ENCODE data around the gene DNAH7. TPM values are rescaled to one million over a fixed set of nuclear protein-coding genes. Genes with fewer than 3 reads are reported as not detected.

Gene DNAH7
- polyA plus RNA-seq, 1 donor (not counting 4 experiments of a cell fraction or from before 2014, with no cell fraction given) = 0.17 TPM

GRCh38 chr2:196046123-196046917, 22.3 kb downstream of the DNAH7 start:
- Histone ChIP-seq H3K4me1 (ENCODE audit: control insufficient read depth, extremely low read depth, insufficient read depth, low read length) (no peaks in the 10 kb centered on the region), H3K27me3 (ENCODE audit: control insufficient read depth, extremely low read depth, insufficient read depth, low read length) (no peaks in the 10 kb centered on the region), H3K27ac (ENCODE audit: control insufficient read depth, insufficient read depth, low read length) (no peak overlapping the region), H3K9me3 (ENCODE audit: control insufficient read depth, low read depth, low read length) (no peaks in the 10 kb centered on the region), H3K4me3 (ENCODE audit: control insufficient read depth in 2 of 3, extremely low read depth in 1 of 3, insufficient read depth in 2 of 3, low read depth in 1 of 3, low read length in 3 of 3) (no peak overlapping the region), H3K4me2 (ENCODE audit: control insufficient read depth, extremely low read depth, insufficient read depth, low read depth, low read length) (no peak overlapping the region), H3K36me3 (ENCODE audit: control insufficient read depth in 2 of 2, extremely low read depth in 1 of 2, insufficient read depth in 2 of 2, low read length in 2 of 2) (no peaks in the 10 kb centered on the region), H3K9ac (ENCODE audit: control insufficient read depth, extremely low read depth, insufficient read depth, low read length) (no peak overlapping the region), H3K79me2 (ENCODE audit: control insufficient read depth, insufficient read depth, low read length) (no peaks in the 10 kb centered on the region), H2AFZ (ENCODE audit: control insufficient read depth, low read length) (no peak overlapping the region), H3K9me1 (ENCODE audit: control insufficient read depth, extremely low read depth, insufficient read depth, low read length) (no peaks in the 10 kb centered on the region), H4K20me1 (ENCODE audit: control insufficient read depth, extremely low read depth, insufficient read depth, low read length) (no peaks in the 10 kb centered on the region)
- DNase-seq (ENCODE audit: low read depth, low spot score) = no peak
- dilution Hi-C loops (cut with MboI; ENCODE audit: extremely low pct_ligation_motif_present, low sequenced_read_pairs) = no loop called here
- TF ChIP-seq CTCF (optimal IDR thresholded peaks at IDR 0.05 in 1 of 3, IDR thresholded peaks at IDR 0.05 in 1 of 3, conservative IDR thresholded peaks at IDR 0.05 in 1 of 3; ENCODE audit: extremely low read depth in 1 of 3, insufficient read depth in 2 of 3, low read length in 3 of 3) = no peak
- TF ChIP-seq EZH2 (IDR thresholded peaks at IDR 0.05; ENCODE audit: low read length) = no peak
- FAIRE-seq = no peak

- Histone ChIP-seq H3K4me2 (ENCODE audit: control insufficient read depth, extremely low read depth, insufficient read depth, low read depth, low read length) (no peak overlapping the region), H3K4me3 (ENCODE audit: control insufficient read depth in 2 of 3, extremely low read depth in 1 of 3, insufficient read depth in 2 of 3, low read depth in 1 of 3, low read length in 3 of 3) (no peak overlapping the region), H2AFZ (ENCODE audit: control insufficient read depth, low read length) (no peak overlapping the region), H3K9me3 (ENCODE audit: control insufficient read depth, low read depth, low read length) (no peaks in the 10 kb centered on the region), H3K9ac (ENCODE audit: control insufficient read depth, extremely low read depth, insufficient read depth, low read length) (no peak overlapping the region), H3K9me1 (ENCODE audit: control insufficient read depth, extremely low read depth, insufficient read depth, low read length) (no peaks in the 10 kb centered on the region), H3K27me3 (ENCODE audit: control insufficient read depth, extremely low read depth, insufficient read depth, low read length) (no peaks in the 10 kb centered on the region), H4K20me1 (ENCODE audit: control insufficient read depth, extremely low read depth, insufficient read depth, low read length) (no peaks in the 10 kb centered on the region), H3K79me2 (ENCODE audit: control insufficient read depth, insufficient read depth, low read length) (no peaks in the 10 kb centered on the region), H3K4me1 (ENCODE audit: control insufficient read depth, extremely low read depth, insufficient read depth, low read length) (no peaks in the 10 kb centered on the region), H3K27ac (ENCODE audit: control insufficient read depth, insufficient read depth, low read length) (no peak overlapping the region), H3K36me3 (ENCODE audit: control insufficient read depth in 2 of 2, extremely low read depth in 1 of 2, insufficient read depth in 2 of 2, low read length in 2 of 2) (no peaks in the 10 kb centered on the region)
- dilution Hi-C loops (cut with MboI; ENCODE audit: extremely low pct_ligation_motif_present, low sequenced_read_pairs) = no loop called here
- DNase-seq (ENCODE audit: low read depth, low spot score) (no peak), FAIRE-seq (no peak)
- TF ChIP-seq CTCF (optimal IDR thresholded peaks at IDR 0.05 in 1 of 3, IDR thresholded peaks at IDR 0.05 in 1 of 3, conservative IDR thresholded peaks at IDR 0.05 in 1 of 3; ENCODE audit: extremely low read depth in 1 of 3, insufficient read depth in 2 of 3, low read length in 3 of 3) = no peak
- no peak for TF ChIP-seq EZH2 (IDR thresholded peaks at IDR 0.05; ENCODE audit: low read length)
These were observed 26.9 kb downstream of the DNAH7 start for GRCh38 chr2:196041786-196042185.
